OCI-LY7 (cell line): ENCODE results near the gene RBM47. TPM values are rescaled to one million over a fixed set of nuclear protein-coding genes. Genes with fewer than 3 reads are reported as not detected.
"Not testable (repeated sequence)": the region's sequence is repeated elsewhere in the genome, so short reads cannot be mapped to it uniquely, and the experiment has no call there.

Experiments used
- BruUV-seq: library from RNA; stranded (reverse); fragments of 400-500 nt; replicated peaks from 2 replicates; lab custom pipeline; 2021; lab: Mats Ljungman, UMichigan
- CTCF ChIA-PET: fragments of 300-600 bp; sonication (Branson Sonifier 250); formaldehyde crosslinking; loops from one replicate; lab custom pipeline; 2022; ENCODE audit warnings: antibody characterized with exemption; ENCODE audit not compliant: unreplicated experiment; lab: Charles Lee
- POLR2A ChIA-PET: fragments of 300-600 bp; sonication (Branson Sonifier 250); formaldehyde crosslinking; loops from one replicate; lab custom pipeline; 2022; ENCODE audit warnings: antibody characterized with exemption; lab: Charles Lee
- DNase-seq: peaks from one replicate; pipeline ENCODE4 v3.0.0-alpha.2; 2015; ENCODE audit warnings: low spot score
- H2AFZ ChIP-seq: fragments of 200-600 bp; sonication (generic), shearing (Covaris generic); 2 replicates; pipeline ENCODE4 v1.6.1; 2014; ENCODE audit warnings: mild to moderate bottlenecking, antibody characterized with exemption, low read length, moderate library complexity
- H3K27ac ChIP-seq: fragments of 200-600 bp; sonication (generic); 2 replicates; pipeline ENCODE4 v1.5.1; 2014; ENCODE audit warnings: mixed run types, low read depth, mild to moderate bottlenecking, moderate library complexity, low read length, inconsistent platforms; ENCODE audit not compliant: poor library complexity, severe bottlenecking
- H3K36me3 ChIP-seq: fragments of 200-600 bp; sonication (generic); 2 replicates; pipeline ENCODE4 v1.6.1; 2014; ENCODE audit warnings: mild to moderate bottlenecking, antibody characterized with exemption, low read length, moderate library complexity, mixed read lengths; ENCODE audit not compliant: insufficient read depth
- H3K4me1 ChIP-seq: fragments of 200-600 bp; sonication (generic); 2 replicates; pipeline ENCODE4 v1.5.1; 2014; ENCODE audit warnings: mild to moderate bottlenecking, low read length; ENCODE audit not compliant: insufficient read depth, poor library complexity, severe bottlenecking
- H3K4me2 ChIP-seq: fragments of 200-600 bp; sonication (generic); 2 replicates; pipeline ENCODE4 v1.6.1; 2014; ENCODE audit warnings: mild to moderate bottlenecking, low read length
- H3K4me3 ChIP-seq: fragments of 200-600 bp; sonication (generic); 2 replicates; pipeline ENCODE4 v1.5.1; 2014; ENCODE audit warnings: mild to moderate bottlenecking, low read depth, low read length; ENCODE audit not compliant: poor library complexity, severe bottlenecking
- H3K79me2 ChIP-seq: fragments of 200-600 bp; sonication (generic); 2 replicates; pipeline ENCODE4 v1.6.1; 2016; ENCODE audit warnings: low read depth, mild to moderate bottlenecking, low read length, moderate library complexity, mixed read lengths; ENCODE audit not compliant: insufficient read depth
- H3K9me2 ChIP-seq: fragments of 200-600 bp; sonication (generic); 2 replicates; pipeline ENCODE4 v1.6.1; 2016; ENCODE audit warnings: mild to moderate bottlenecking, low read length, mixed read lengths; ENCODE audit not compliant: insufficient read depth
- H3K9me3 ChIP-seq: fragments of 200-600 bp; sonication (generic); 2 replicates; pipeline ENCODE4 v1.6.1; 2014; ENCODE audit warnings: mild to moderate bottlenecking, mixed run types, low read length, mixed read lengths
- H4K20me1 ChIP-seq: fragments of 200-600 bp; sonication (generic); 2 replicates; pipeline ENCODE4 v1.6.1; 2014; ENCODE audit warnings: mild to moderate bottlenecking, antibody characterized with exemption, low read length, moderate library complexity, mixed read lengths; ENCODE audit not compliant: insufficient read depth
- CTCF ChIP-seq: fragments of 200-600 bp; sonication (generic); conservative IDR thresholded peaks from 2 replicates; pipeline ENCODE4 v1.5.1; 2014; ENCODE audit warnings: mild to moderate bottlenecking, antibody characterized with exemption, low read length, moderate library complexity, mixed read lengths
- EZH2phosphoT487 ChIP-seq: fragments of 200-600 bp; sonication (generic); IDR thresholded peaks from 2 replicates; pipeline ENCODE4 v1.6.1; 2018; ENCODE audit warnings: low read depth, borderline replicate concordance, mild to moderate bottlenecking, mixed run types, antibody characterized with exemption, low read length, moderate library complexity, mixed read lengths
- intact Hi-C: fragments of 100-400 bp; cut with micrococcal nuclease; formaldehyde crosslinking; loops from one replicate; pipeline ENCODE4 v1.10.0; 2022; ENCODE audit not compliant: unreplicated experiment
- total RNA-seq, 2 experiments: library from RNA; depleted of rRNA in 1 of 2; stranded (reverse); fragments of >200 nt in 1 of 2; shearing (Covaris generic) in 1 of 2; gene quantifications; 2 replicates each; pipeline ENCODE4 v1.2.3, GENCODE V29; 2014 to 2022

The RBM47 gene
- total RNA-seq, 2 experiments from 2014 or later, result 5.3 to 14.2 TPM

- ChIA-PET CTCF (no interaction called here), POLR2A (interaction anchor here (1.3 kb wide), 1 partner anchor 27 kb away, joined by 3 read pairs; no protein-coding TSS in a partner anchor)
- Histone ChIP-seq H3K79me2 (no peaks in the 10 kb centered on the region), H3K27ac (no peak overlapping the region), H3K4me1 (peaks cover 28% of the 10 kb centered on the region), H3K4me2 (peak overlapping the region; percentile 71), H3K9me2 (no peaks in the 10 kb centered on the region), H3K9me3 (no peaks in the 10 kb centered on the region), H2AFZ (no peak overlapping the region; the same call in 1 of the 2 replicates), H3K4me3 (peak overlapping the region; percentile 58), H4K20me1 (no peaks in the 10 kb centered on the region), H3K36me3 (no peaks in the 10 kb centered on the region)
- no TSS peak for BruUV-seq
- intact Hi-C loops, result no loop called here
- no peak for DNase-seq
- no peak for TF ChIP-seq CTCF
- no peak for TF ChIP-seq EZH2phosphoT487
These were observed 776 bp downstream of the RBM47 start for GRCh38 chr4:40628888-40629287.

- H3K9me3 ChIP-seq, CTCF ChIA-PET, intact Hi-C loops, H3K9me2 ChIP-seq, H3K4me2 ChIP-seq, H3K79me2 ChIP-seq, H3K27ac ChIP-seq, H3K36me3 ChIP-seq, H2AFZ ChIP-seq, DNase-seq, H4K20me1 ChIP-seq, H3K4me3 ChIP-seq: not testable (repeated sequence)
- H3K4me1 ChIP-seq, result peaks cover 28% of the 10 kb centered on the region
- POLR2A ChIA-PET, result interaction anchor here (0.6 to 1.6 kb wide), 5 partner anchors 11 to 748 kb away, joined by 3 read pairs; no protein-coding TSS in a partner anchor
- TSS peak; percentile 44 for BruUV-seq
These were observed 1.3 kb downstream of the RBM47 start for GRCh38 chr4:40628407-40628806.

GRCh38 chr4:40627540-40627939, 2.1 kb downstream of the RBM47 start:
- Histone ChIP-seq H3K9me3 (no peaks in the 10 kb centered on the region), H3K4me1 (peaks cover 32% of the 10 kb centered on the region), H2AFZ (no peak overlapping the region), H3K79me2 (no peaks in the 10 kb centered on the region), H3K4me3 (no peak overlapping the region), H3K27ac (no peak overlapping the region), H3K4me2 (no peak overlapping the region), H4K20me1 (no peaks in the 10 kb centered on the region), H3K36me3 (no peaks in the 10 kb centered on the region), H3K9me2 (no peaks in the 10 kb centered on the region)
- no peak for DNase-seq
- intact Hi-C loops, result no loop called here
- POLR2A ChIA-PET, result interaction anchor here (1.2 to 2.6 kb wide), 4 partner anchors 18 to 234 kb away, joined by 3 to 10 read pairs (median 3); no protein-coding TSS in a partner anchor
- CTCF ChIA-PET, result no interaction called here
- no TSS peak for BruUV-seq
- no peak for TF ChIP-seq EZH2phosphoT487
- no peak for TF ChIP-seq CTCF
